ENCODE data around the gene RAET1G. TPM values are rescaled to one million over a fixed set of nuclear protein-coding genes. Genes with fewer than 3 reads are reported as not detected.

Gene RAET1G
- total and polyA plus RNA-seq, 2 of the 13 experiments (the other 11 are each of a cell fraction or from before 2014, with no cell fraction given) = not detected

GRCh38 chr6:149925253-149925973 is 2.5 kb upstream of the RAET1G start (continued):
- TF ChIP-seq DRAP1 (CRISPR knock-in tag; IDR thresholded peaks at IDR 0.05) (no peak), ZBTB38 (CRISPR knock-in tag; IDR thresholded peaks at IDR 0.05) (peak; percentile 22; the same call in 1 of the 2 replicates), ATF6 (CRISPR knock-in tag; conservative IDR thresholded peaks at IDR 0.05) (0 out of 2 replicates have a peak, but pooled peaks have one; percentile 9), HNRNPL (IDR thresholded peaks at IDR 0.05; ENCODE audit: low read depth, low read length) (0 out of 2 replicates have a peak, but pooled peaks have one; percentile 29), ZNF891 (CRISPR knock-in tag; IDR thresholded peaks at IDR 0.05) (peak; percentile 59; the same call in 1 of the 2 replicates), ZBTB4 (CRISPR knock-in tag; IDR thresholded peaks at IDR 0.05; ENCODE audit: borderline replicate concordance) (0 out of 2 replicates have a peak, but pooled peaks have one; percentile 21), MXD1 (CRISPR knock-in tag; IDR thresholded peaks at IDR 0.05) (peak; percentile 48; the same call in 1 of the 2 replicates), ARNT2 (CRISPR knock-in tag; IDR thresholded peaks at IDR 0.05; ENCODE audit: low read depth) (0 out of 2 replicates have a peak, but pooled peaks have one; percentile 52), RBM39 (IDR thresholded peaks at IDR 0.05; ENCODE audit: low read depth, low read length, poor library complexity, severe bottlenecking) (peak; percentile 41), ZNF687 (CRISPR knock-in tag; IDR thresholded peaks at IDR 0.05) (peak; percentile 84), ZNF543 (CRISPR knock-in tag; IDR thresholded peaks at IDR 0.05) (0 out of 2 replicates have a peak, but pooled peaks have one; percentile 17), IRF1 (CRISPR knock-in tag; IDR thresholded peaks at IDR 0.05; ENCODE audit: low read depth) (0 out of 2 replicates have a peak, but pooled peaks have one; percentile 14), GLI4 (CRISPR knock-in tag; IDR thresholded peaks at IDR 0.05; ENCODE audit: borderline replicate concordance) (0 out of 2 replicates have a peak, but pooled peaks have one; percentile 68), ZNF547 (CRISPR knock-in tag; IDR thresholded peaks at IDR 0.05) (peak; percentile 63), SRF (IDR thresholded peaks at IDR 0.05; ENCODE audit: low read depth, low read length) (no peak)
